ENCODE measurements around the gene KRT24.

DNA sequence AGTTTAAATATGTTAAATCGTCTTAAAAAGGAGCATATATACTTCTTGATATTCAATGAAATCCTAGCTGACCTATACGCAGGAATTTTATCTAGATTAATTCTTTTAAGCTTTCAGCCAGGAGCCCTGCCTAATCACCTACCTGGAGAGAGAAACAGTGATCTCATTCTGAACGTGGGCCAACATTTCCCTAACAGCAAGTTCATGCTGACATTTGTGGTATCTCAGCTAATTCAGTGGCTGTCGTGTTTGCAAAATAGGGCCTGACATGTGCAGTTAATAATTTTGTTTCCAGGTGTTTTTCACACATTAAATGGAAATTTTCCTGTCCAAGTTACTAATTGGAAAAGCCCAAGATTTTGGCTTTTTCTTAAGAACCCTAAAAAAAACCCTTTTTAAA lies 17.4 kb downstream of the KRT24 start:
- TF ChIP-seq, protein P1, sequence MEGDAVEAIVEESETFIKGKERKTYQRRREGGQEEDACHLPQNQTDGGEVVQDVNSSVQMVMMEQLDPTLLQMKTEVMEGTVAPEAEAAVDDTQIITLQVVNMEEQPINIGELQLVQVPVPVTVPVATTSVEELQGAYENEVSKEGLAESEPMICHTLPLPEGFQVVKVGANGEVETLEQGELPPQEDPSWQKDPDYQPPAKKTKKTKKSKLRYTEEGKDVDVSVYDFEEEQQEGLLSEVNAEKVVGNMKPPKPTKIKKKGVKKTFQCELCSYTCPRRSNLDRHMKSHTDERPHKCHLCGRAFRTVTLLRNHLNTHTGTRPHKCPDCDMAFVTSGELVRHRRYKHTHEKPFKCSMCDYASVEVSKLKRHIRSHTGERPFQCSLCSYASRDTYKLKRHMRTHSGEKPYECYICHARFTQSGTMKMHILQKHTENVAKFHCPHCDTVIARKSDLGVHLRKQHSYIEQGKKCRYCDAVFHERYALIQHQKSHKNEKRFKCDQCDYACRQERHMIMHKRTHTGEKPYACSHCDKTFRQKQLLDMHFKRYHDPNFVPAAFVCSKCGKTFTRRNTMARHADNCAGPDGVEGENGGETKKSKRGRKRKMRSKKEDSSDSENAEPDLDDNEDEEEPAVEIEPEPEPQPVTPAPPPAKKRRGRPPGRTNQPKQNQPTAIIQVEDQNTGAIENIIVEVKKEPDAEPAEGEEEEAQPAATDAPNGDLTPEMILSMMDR (conservative IDR thresholded peaks at IDR 0.05), result no peak
- no peak for TF ChIP-seq EZH2 (IDR thresholded peaks at IDR 0.05; ENCODE audit: low read depth)
